CD4-positive, alpha-beta T cell treated with Interleukin-12 subunit alpha and Interleukin-12 subunit beta, for 1 hour (primary cell): ENCODE data around the gene ARFGEF3.
A peak's percentile ranks its signal among the peaks of the same experiment; 100 is the strongest.
"Not testable (repeated sequence)": the region's sequence is repeated elsewhere in the genome, so short reads cannot be mapped to it uniquely, and the experiment has no call there.

Experiments used
- DNase-seq: peaks from one replicate; pipeline ENCODE4 v3.0.0-alpha.2; 2020

ARFGEF3 gene

GRCh38 chr6:138321934-138322333, 160.2 kb downstream of the ARFGEF3 start:
- no peak for DNase-seq

GRCh38 chr6:138323821-138324220, 162.1 kb downstream of the ARFGEF3 start:
- DNase-seq, result no peak

- no peak for DNase-seq
Observed at GRCh38 chr6:138328210-138328609, 166.5 kb downstream of the ARFGEF3 start.

GRCh38 chr6:138330763-138331162, 169.0 kb downstream of the ARFGEF3 start:
- no peak for DNase-seq

GRCh38 chr6:138331444-138331843, 169.7 kb downstream of the ARFGEF3 start:
- DNase-seq, result no peak

- DNase-seq, result no peak
Observed at GRCh38 chr6:138331984-138332383, 170.2 kb downstream of the ARFGEF3 start.

GRCh38 chr6:138334000-138334399, 172.3 kb downstream of the ARFGEF3 start:
- no peak for DNase-seq

- DNase-seq, result no peak
Observed at GRCh38 chr6:138334963-138335362, 173.2 kb downstream of the ARFGEF3 start.

GRCh38 chr6:138336221-138336620, 174.5 kb downstream of the ARFGEF3 start:
- DNase-seq, result no peak

GRCh38 chr6:138337076-138337475, 175.3 kb downstream of the ARFGEF3 start:
- no peak for DNase-seq

- no peak for DNase-seq
Observed at GRCh38 chr6:138339024-138339423, 177.3 kb downstream of the ARFGEF3 start.

GRCh38 chr6:138341176-138341575, 179.4 kb downstream of the ARFGEF3 start:
- no peak for DNase-seq

- no peak for DNase-seq
Observed at GRCh38 chr6:138343112-138343511, 181.4 kb downstream of the ARFGEF3 start.

- no peak for DNase-seq
Observed at GRCh38 chr6:138345565-138346285, 184.0 kb downstream of the ARFGEF3 start.

GRCh38 chr6:138346302-138347195, 184.8 kb downstream of the ARFGEF3 start:
- no peak for DNase-seq

GRCh38 chr6:138347864-138348263, 186.1 kb downstream of the ARFGEF3 start:
- DNase-seq, result no peak

GRCh38 chr6:138349891-138350290, 188.2 kb downstream of the ARFGEF3 start:
- DNase-seq, result no peak

GRCh38 chr6:138357928-138358327, 196.2 kb downstream of the ARFGEF3 start:
- no peak for DNase-seq

- DNase-seq, result not testable (repeated sequence)
Observed at GRCh38 chr6:138368684-138369083, 206.9 kb downstream of the ARFGEF3 start.

- DNase-seq, result no peak
Observed at GRCh38 chr6:138370631-138371451, 209.1 kb downstream of the ARFGEF3 start.

- DNase-seq, result no peak
Observed at GRCh38 chr6:138371452-138371711, 209.6 kb downstream of the ARFGEF3 start.

GRCh38 chr6:138371720-138372119, 210.0 kb downstream of the ARFGEF3 start:
- DNase-seq, result no peak

- peak; percentile 18 for DNase-seq
Observed at GRCh38 chr6:138372711-138373463, 211.1 kb downstream of the ARFGEF3 start.
